GM12892 (cell line): ENCODE measurements around the gene IGFL2.
A peak's percentile ranks its signal among the peaks of the same experiment; 100 is the strongest.

ENCODE experiments used
- DNase-seq: peaks from one replicate; pipeline ENCODE4 v3.0.0; 2011; ENCODE audit not compliant: insufficient read length
- FAIRE-seq: peaks from 2 replicates; lab custom pipeline; 2011; peaks lifted over from hg19 to GRCh38; lab: Jason Lieb, UNC
- POLR2A ChIP-seq: IDR thresholded peaks from 2 replicates; pipeline ENCODE4 v1.6.1; 2011; ENCODE audit warnings: low read depth, low read length, control low read depth
- POLR2AphosphoS5 ChIP-seq: IDR thresholded peaks from 2 replicates; pipeline ENCODE4 v1.6.1; 2011; ENCODE audit warnings: low read depth, low read length, control low read depth
- TAF1 ChIP-seq: IDR thresholded peaks from 2 replicates; pipeline ENCODE4 v1.6.1; 2011; ENCODE audit warnings: low read depth, mild to moderate bottlenecking, control low read depth, low read length, borderline replicate concordance

Gene IGFL2

GRCh38 chr19:46124638-46125115 lies 23.4 kb upstream of the IGFL2 start, which contains the start of gene IGFL3:
Gene IGFL3, minus strand, starts transcription at chr19:46124688. Its CDS starts 39 bp downstream, at chr19:46124649.
- DNase-seq, result no peak
- FAIRE-seq, result no peak

DNA sequence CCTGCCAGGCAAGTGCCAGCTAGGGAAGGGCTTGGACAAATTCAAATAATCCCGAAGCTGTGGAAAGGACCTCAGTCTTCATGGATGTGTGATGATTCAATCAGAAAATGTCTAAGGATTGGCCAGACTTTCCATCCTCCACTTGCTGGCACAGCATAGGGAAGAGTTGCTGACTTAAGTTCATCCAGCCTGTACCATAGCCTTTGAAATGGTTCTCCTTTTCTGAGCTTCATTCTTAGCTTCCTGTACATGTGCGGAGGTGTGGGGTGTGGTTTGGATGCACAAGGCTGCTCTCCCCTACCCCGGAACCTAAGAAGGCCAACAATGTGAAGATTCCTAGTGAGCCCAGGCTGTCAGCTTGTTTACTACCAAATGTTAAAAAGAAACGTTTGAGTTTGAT lies 22.6 kb upstream of the IGFL2 start:
- no peak for TF ChIP-seq TAF1
- TF ChIP-seq POLR2AphosphoS5, result no peak
- TF ChIP-seq POLR2A, result no peak
- FAIRE-seq, result no peak
- DNase-seq, result no peak

More at GRCh38 chr19:46124638-46125115, 23.4 kb upstream of the IGFL2 start, which contains the start of gene IGFL3:
- TF ChIP-seq TAF1, result no peak

- no peak for FAIRE-seq
- TF ChIP-seq POLR2A, result no peak
- no peak for TF ChIP-seq POLR2AphosphoS5
- TF ChIP-seq TAF1, result no peak
- no peak for DNase-seq
Measured at GRCh38 chr19:46126086-46126580, 21.9 kb upstream of the IGFL2 start.

DNA sequence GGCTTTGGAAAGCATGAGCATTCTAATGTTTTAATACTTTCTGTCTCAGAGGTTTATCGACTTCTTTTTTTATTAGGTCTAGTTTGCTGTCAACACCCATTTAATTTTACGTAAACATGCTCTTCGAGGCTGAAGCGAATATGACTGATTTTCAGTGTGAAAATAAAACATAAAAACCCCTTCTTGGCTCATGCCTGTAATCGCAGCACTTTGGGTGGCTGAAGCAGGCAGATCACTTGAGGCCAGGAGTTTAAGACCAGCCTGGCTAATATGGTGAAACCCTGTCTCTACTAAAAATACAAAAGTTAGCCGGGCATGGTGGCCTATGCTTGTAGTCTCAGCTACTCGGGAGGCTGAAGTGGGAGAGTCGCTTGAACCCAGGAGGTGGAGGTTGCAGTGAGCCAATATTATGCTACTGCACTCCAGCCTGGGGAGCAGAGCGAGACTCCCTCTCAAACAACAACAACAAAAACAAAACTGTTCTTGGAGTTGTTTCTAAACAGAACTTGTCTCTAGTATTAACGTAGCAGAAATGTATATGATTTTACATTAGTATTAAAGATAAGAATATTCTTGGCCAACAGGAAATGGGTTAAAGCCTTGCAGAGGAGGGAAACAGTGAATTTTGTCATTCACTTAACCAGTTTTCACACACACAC lies 16.4 kb upstream of the IGFL2 start:
- FAIRE-seq, result no peak
- no peak for TF ChIP-seq POLR2AphosphoS5
- TF ChIP-seq POLR2A, result no peak
- no peak for TF ChIP-seq TAF1

DNA sequence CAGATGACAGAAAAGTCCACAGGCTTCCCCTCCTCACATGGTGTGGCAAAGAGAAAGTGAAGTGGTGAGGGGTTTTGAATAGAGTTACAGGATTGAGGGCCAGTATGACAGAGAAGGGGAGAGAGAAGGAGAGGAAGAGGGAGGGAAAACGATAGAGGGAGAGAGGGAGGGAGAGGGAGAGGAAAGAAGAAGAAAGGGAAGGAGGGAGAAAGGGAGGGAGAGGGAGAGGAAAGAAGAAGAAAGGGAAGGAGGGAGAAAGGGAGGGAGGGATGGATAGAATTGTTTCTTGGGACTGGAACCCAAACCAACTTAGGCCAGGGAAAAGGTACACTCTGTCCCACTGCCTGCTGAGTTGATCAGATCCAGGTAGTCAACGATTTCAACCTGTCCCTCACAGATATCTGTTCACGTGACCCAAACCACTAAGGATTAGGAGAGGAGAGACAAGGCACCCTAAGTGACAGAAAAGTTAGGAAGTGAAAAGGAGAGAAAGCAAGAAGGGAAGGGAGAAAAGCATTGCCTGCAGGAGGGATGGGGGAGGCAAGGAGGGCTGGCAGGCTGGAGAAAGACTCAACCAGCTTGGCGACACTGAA lies 15.4 kb upstream of the IGFL2 start:
- no peak for TF ChIP-seq POLR2A
- no peak for TF ChIP-seq TAF1
- no peak for TF ChIP-seq POLR2AphosphoS5
- DNase-seq, result no peak
- peak; percentile 44 for FAIRE-seq

More for the DNA sequence above, 16.4 kb upstream of the IGFL2 start:
- DNase-seq, result no peak

DNA sequence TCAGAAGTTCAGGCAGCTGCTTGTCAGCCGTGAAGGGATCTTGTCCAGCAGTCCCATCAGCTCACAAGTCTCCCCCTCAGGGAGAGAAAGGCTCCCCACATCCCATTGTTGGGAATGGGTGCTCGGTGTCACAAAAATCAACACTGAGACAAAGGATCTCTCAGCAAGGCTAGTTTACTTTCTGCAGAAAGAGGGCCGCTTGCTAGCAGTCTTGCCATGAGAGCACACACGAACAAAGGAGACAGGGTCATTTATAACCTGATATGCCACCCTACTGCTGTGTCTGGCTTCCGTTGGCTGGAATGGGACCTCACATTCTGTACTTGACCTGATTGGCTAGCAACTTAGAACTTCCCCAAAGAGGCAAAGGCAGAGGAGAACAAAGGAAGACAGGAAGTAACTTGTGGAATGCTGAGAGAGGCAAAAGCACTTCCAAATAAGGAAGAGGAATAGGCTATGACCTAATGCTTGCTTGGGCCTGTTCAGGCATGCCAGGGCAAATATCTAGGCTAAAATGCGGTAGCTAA lies 14.9 kb upstream of the IGFL2 start:
- no peak for TF ChIP-seq POLR2AphosphoS5
- TF ChIP-seq TAF1, result no peak
- no peak for TF ChIP-seq POLR2A
- DNase-seq (no peak), FAIRE-seq (peak; percentile 38)

- TF ChIP-seq POLR2AphosphoS5, result no peak
- no peak for TF ChIP-seq TAF1
- no peak for TF ChIP-seq POLR2A
- FAIRE-seq (no peak), DNase-seq (no peak)
Measured at GRCh38 chr19:46133777-46134241, 14.2 kb upstream of the IGFL2 start.

DNA sequence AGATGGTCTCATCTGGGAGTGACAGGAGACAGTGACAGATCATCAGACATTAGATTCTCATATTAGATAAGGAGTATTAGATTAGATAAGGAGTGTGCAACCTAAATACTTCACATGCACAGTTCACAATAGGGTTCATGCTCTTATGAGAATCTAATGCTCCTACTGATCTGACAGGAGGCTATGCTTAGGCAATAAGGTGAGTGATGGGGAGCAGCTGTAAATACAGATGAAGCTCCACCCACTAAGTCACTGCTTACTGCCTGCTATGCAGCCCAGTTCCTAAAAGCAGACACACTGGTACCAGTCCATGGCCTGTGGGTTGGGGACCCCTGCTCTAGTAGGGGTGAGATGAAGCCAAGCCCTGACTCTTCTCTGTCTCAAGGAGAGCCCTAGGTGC lies 13.5 kb upstream of the IGFL2 start:
- FAIRE-seq, result no peak

DNA sequence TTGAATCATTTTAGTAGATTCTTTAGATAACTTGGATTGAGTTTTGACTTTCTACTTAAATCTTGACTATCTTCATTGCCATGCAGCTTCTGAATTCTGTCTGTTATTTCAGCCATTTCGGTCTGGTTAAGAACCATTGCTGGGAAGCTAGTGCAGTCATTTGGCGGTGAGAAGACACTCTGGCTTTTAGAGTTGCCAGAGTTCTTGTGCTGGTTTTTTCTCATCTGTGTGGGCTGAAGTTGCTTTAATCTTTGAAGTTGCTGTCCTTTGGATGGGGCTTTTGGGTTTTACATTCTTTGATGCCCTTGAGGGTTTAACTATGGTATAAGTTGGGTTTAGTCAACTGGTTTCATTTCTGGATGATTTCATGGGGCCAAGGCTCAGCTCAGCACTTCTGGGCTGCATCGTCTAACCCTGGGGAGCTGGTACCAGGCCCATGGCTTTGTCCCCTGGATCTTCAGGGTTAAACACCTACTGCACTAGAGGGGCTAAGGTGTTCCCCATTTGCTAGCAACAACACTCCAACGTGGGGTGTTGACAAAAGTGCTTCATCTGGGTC lies 10.0 kb upstream of the IGFL2 start:
- no peak for FAIRE-seq
- TF ChIP-seq TAF1 (no peak), POLR2A (no peak), POLR2AphosphoS5 (no peak)
- DNase-seq, result no peak

More for the DNA sequence above, 13.5 kb upstream of the IGFL2 start:
- no peak for DNase-seq
- TF ChIP-seq POLR2AphosphoS5, result no peak
- TF ChIP-seq TAF1, result no peak

DNA sequence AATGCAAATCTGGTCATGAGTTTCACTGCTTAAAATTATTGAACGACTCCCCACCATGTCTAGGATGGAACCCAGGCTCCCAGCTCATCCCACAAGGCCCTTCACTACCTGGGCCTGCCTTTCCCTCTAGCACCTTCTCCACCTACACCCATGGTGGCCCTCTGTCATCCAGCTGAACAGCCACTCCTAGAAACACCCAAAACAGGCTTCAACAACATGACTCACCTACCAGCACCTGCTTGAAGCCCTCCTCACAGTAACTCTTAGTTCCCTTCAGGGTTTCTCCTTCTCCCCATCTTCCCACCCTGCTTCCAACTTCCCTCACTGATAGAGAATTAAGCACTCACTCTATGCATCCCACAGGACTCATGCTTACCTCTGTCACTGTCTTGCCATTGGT lies 6.6 kb upstream of the IGFL2 start:
- no peak for FAIRE-seq
- no peak for DNase-seq
- TF ChIP-seq TAF1, result no peak
- TF ChIP-seq POLR2A, result no peak
- TF ChIP-seq POLR2AphosphoS5, result no peak

DNA sequence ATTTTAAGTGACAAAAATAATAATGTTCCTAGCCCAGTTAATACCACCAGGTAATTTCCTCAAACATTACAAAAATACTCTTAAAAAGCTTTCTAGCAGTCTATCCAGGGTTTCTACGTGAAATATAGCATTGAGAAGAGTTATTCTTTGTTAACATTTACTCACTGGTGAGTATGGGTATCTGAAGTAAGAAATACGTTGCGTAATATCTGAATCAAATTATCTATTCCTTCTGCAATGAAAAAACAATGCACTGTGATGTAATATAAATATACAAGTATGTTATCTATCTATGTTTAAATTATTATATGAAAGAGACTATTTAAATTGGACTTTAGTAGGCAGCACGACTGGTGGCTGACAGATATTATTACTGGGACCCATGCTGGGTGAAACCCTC lies 5.7 kb upstream of the IGFL2 start:
- no peak for DNase-seq
- no peak for FAIRE-seq
- TF ChIP-seq POLR2A, result no peak
- no peak for TF ChIP-seq POLR2AphosphoS5
- TF ChIP-seq TAF1, result no peak

DNA sequence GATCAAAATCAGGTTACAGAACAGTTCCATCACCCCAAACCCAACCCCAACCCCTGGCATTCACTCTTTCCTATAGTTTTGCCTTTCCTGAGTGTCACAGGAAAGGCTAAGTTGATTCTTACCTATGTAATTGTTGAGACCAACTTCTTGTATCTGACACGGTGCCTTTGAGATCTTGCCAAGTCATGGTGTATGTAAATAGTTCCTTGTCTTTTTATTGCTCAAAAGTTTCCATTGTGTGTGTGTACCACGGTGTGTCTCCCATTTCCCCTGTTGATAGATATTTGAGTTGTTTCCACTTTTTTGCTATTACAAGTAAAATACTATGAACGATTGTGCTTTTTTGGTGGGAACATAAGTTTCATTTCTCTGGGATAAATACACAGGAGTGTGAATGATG lies 3.3 kb upstream of the IGFL2 start:
- TF ChIP-seq TAF1 (no peak), POLR2AphosphoS5 (no peak), POLR2A (no peak)
- DNase-seq, result no peak
- no peak for FAIRE-seq
